HepG2 (cell line): ENCODE data around the gene RYR2. TPM values are rescaled to one million over a fixed set of nuclear protein-coding genes. Genes with fewer than 3 reads are reported as not detected.

ENCODE experiments used
- ATAC-seq: fragments of 200-7000 bp; cut with Tn5 transposase; 3 replicates; pipeline ENCODE4 v1.9.1; 2020; ENCODE audit warnings: mild to moderate bottlenecking, moderate library complexity
- BruUV-seq: library from RNA; stranded (reverse); fragments of 400-500 nt; replicated peaks from 2 replicates; lab custom pipeline; 2021; lab: Mats Ljungman, UMichigan
- CTCF ChIA-PET: fragments of 300-600 bp; formaldehyde crosslinking; extraction: SDS; loops from one replicate; lab custom pipeline; 2021; ENCODE audit warnings: low total read pairs, inconsistent platforms, low intra/inter-chr PET ratio; lab: Yijun Ruan, JAX
- POLR2A ChIA-PET: fragments of 350-600 bp; sonication (Branson Sonifier 250); formaldehyde crosslinking; loops from one replicate; lab custom pipeline; 2020; ENCODE audit warnings: antibody characterized with exemption, inconsistent platforms; lab: Yijun Ruan, JAX
- DNase-seq: peaks from one replicate; pipeline ENCODE4 v3.0.0-alpha.2; 2015; ENCODE audit warnings: low spot score
- FAIRE-seq: peaks from 3 replicates; lab custom pipeline; 2011; peaks lifted over from hg19 to GRCh38; lab: Jason Lieb, UNC
- H2AFZ ChIP-seq: one replicate; pipeline ENCODE4 v1.6.1; 2011; ENCODE audit warnings: low read length, inconsistent platforms
- H3K27ac ChIP-seq: fragments of 300-600 bp; 3 replicates; pipeline ENCODE4 v1.8.0; 2011; ENCODE audit warnings: mixed run types, mild to moderate bottlenecking, mixed read lengths, low read length, inconsistent platforms; ENCODE audit not compliant: insufficient read depth; ENCODE audit errors: extremely low read length
- H3K27me3 ChIP-seq, 2 experiments: fragments of 200-600 bp in 1 of 2; 2 replicates in 1 of 2; 3 replicates in 1 of 2; pipeline versions ENCODE4 v1.6.0 to v1.8.0; 2011; ENCODE audit warnings: low read length in 2 of 2, mild to moderate bottlenecking in 2 of 2, moderate library complexity in 2 of 2, inconsistent platforms in 1 of 2; ENCODE audit not compliant: insufficient read depth in 2 of 2, control insufficient read depth in 1 of 2
- H3K36me3 ChIP-seq, 2 experiments: fragments of 200-600 bp in 1 of 2; replicated peaks in 1 of 2; 2 replicates in 1 of 2; 3 replicates in 1 of 2; pipeline versions ENCODE4 v1.5.1 to v1.8.0; 2011; ENCODE audit warnings: low read length in 2 of 2, inconsistent platforms in 1 of 2; ENCODE audit not compliant: insufficient read depth in 2 of 2, control insufficient read depth in 1 of 2
- H3K4me1 ChIP-seq: 2 replicates; pipeline ENCODE4 v1.5.1; 2012; ENCODE audit warnings: low read length, inconsistent platforms; ENCODE audit not compliant: insufficient read depth
- H3K4me2 ChIP-seq: 2 replicates; pipeline ENCODE4 v1.6.0; 2011; ENCODE audit warnings: low read depth, low read length, inconsistent platforms
- H3K4me3 ChIP-seq, 3 experiments: fragments of 200-600 bp in 1 of 3; sonication (generic), shearing (Covaris generic) in 1 of 3; replicated peaks in 1 of 3; 2 replicates each; pipeline ENCODE4 v1.5.1; 2011 to 2016; ENCODE audit warnings: low read length in 3 of 3, inconsistent platforms in 2 of 3, low read depth in 2 of 3, mild to moderate bottlenecking in 2 of 3, control low read depth in 1 of 3, mixed read lengths in 1 of 3; ENCODE audit not compliant: insufficient read depth in 1 of 3
- H3K79me2 ChIP-seq: one replicate; pipeline ENCODE4 v1.6.1; 2011; ENCODE audit warnings: low read length, inconsistent platforms; ENCODE audit not compliant: insufficient read depth
- H3K9ac ChIP-seq: 2 replicates; pipeline ENCODE4 v1.6.0; 2011; ENCODE audit warnings: mild to moderate bottlenecking, low read depth, low read length, inconsistent platforms; ENCODE audit not compliant: insufficient read depth
- H3K9me3 ChIP-seq: 2 replicates; pipeline ENCODE4 v1.5.1; 2012; ENCODE audit warnings: mild to moderate bottlenecking, low read length
- H4K20me1 ChIP-seq: 2 replicates; pipeline ENCODE4 v1.6.0; 2011; ENCODE audit warnings: inconsistent platforms, mild to moderate bottlenecking, low read length, moderate library complexity; ENCODE audit not compliant: insufficient read depth
- DNMT1 ChIP-seq: sonication (generic); formaldehyde crosslinking; IDR thresholded peaks from 2 replicates; pipeline ENCODE4 v1.5.1; 2020; ENCODE audit warnings: mild to moderate bottlenecking, missing genetic modification reagents
- DR1 ChIP-seq: sonication (generic); formaldehyde crosslinking; IDR thresholded peaks from 2 replicates; pipeline ENCODE4 v1.8.0; 2021; ENCODE audit warnings: mild to moderate bottlenecking, missing genetic modification reagents, inconsistent platforms
- GABPA ChIP-seq, 2 experiments: IDR thresholded peaks; 2 replicates each; pipeline ENCODE4 v1.6.1; 2011 to 2016; ENCODE audit warnings: low read depth in 2 of 2, low read length in 1 of 2, missing biosample characterization in 1 of 2, missing genetic modification characterization in 1 of 2
- GZF1 ChIP-seq: sonication (generic); formaldehyde crosslinking; IDR thresholded peaks from 2 replicates; pipeline ENCODE4 v1.5.1; 2020; ENCODE audit warnings: mild to moderate bottlenecking, missing genetic modification reagents
- ISL2 ChIP-seq: sonication (generic); formaldehyde crosslinking; IDR thresholded peaks from 2 replicates; pipeline ENCODE4 v1.5.0; 2020; ENCODE audit warnings: missing genetic modification reagents
- RBFOX2 ChIP-seq: fragments of 200-400 bp; formaldehyde crosslinking; IDR thresholded peaks from 2 replicates; pipeline ENCODE4 v1.6.1; 2017; ENCODE audit warnings: low read depth, mild to moderate bottlenecking, low read length
- RBM22 ChIP-seq: fragments of 200-400 bp; formaldehyde crosslinking; optimal IDR thresholded peaks from 2 replicates; pipeline ENCODE3; 2017; ENCODE audit warnings: mild to moderate bottlenecking, low read length, moderate library complexity
- SAFB2 ChIP-seq: sonication (generic); formaldehyde crosslinking; IDR thresholded peaks from 2 replicates; pipeline ENCODE4 v1.5.1; 2020; ENCODE audit warnings: missing genetic modification reagents, low read depth, mild to moderate bottlenecking, borderline replicate concordance
- ZNF556 ChIP-seq: sonication (generic); formaldehyde crosslinking; IDR thresholded peaks from 2 replicates; pipeline ENCODE4 v1.4.0; 2020; ENCODE audit warnings: mild to moderate bottlenecking, missing genetic modification reagents, borderline replicate concordance
- ZNF83 ChIP-seq: sonication (generic); formaldehyde crosslinking; IDR thresholded peaks from 2 replicates; pipeline ENCODE4 v1.4.0; 2020; ENCODE audit warnings: missing genetic modification reagents, mild to moderate bottlenecking, borderline replicate concordance
- WGBS: methylation state at CpG from one replicate; pipeline ENCODE4 v1.1.6; 2017; ENCODE audit warnings: low lambda C conversion rate; 5-methylcytosine and 5-hydroxymethylcytosine counted together
- in situ Hi-C: cut with HindIII; loops from 2 replicates; pipeline ENCODE4 v1.10.0; 2017; ENCODE audit warnings: low pct_unique_long_range_greater_than_20kb; ENCODE audit not compliant: extremely low pct_ligation_motif_present
- intact Hi-C: fragments of 100-400 bp; cut with micrococcal nuclease; formaldehyde crosslinking; loops from one replicate; pipeline ENCODE4 v1.10.0; 2022; ENCODE audit not compliant: unreplicated experiment
- polyA plus RNA-seq, 8 experiments: library from polyadenylated mRNA; depleted of rRNA in 3 of 8; stranded (reverse) in 7 of 8; unstranded in 1 of 8; fragments of >200 nt; fragmentation: Illumina TruSeq in 4 of 8; extraction: Trizol in 4 of 8; gene quantifications; 2 replicates each; pipeline versions ENCODE4 v1.2.1 to v1.2.3, GENCODE V29; 2011 to 2016; ENCODE audit warnings: low read depth in 4 of 8, missing spikeins in 1 of 8, mixed read lengths in 1 of 8; ENCODE audit not compliant: insufficient read depth in 1 of 8
- total RNA-seq, 5 experiments: library from RNA; depleted of rRNA; stranded (reverse); fragments of >200 nt; fragmentation: Illumina TruSeq; extraction: Trizol; gene quantifications; 2 replicates each; pipeline ENCODE4 v1.2.3, GENCODE V29; 2016; ENCODE audit warnings: low read depth in 1 of 5
- TF ChIP-seq, protein P1 (sequence below): sonication (generic); formaldehyde crosslinking; IDR thresholded peaks from 2 replicates; pipeline ENCODE4 v1.8.0; 2022; ENCODE audit warnings: missing genetic modification reagents, mild to moderate bottlenecking, moderate library complexity, borderline replicate concordance
- TF ChIP-seq, protein P2 (sequence below), 2 experiments: fragments of 450-650 bp in 1 of 2; sonication (generic) in 1 of 2; formaldehyde crosslinking in 1 of 2; IDR thresholded peaks; 2 replicates each; pipeline versions ENCODE4 v1.6.1 to v1.8.0; 2016 to 2022; ENCODE audit warnings: antibody characterized with exemption in 1 of 2, mild to moderate bottlenecking in 1 of 2, missing genetic modification reagents in 1 of 2

Gene RYR2
- total and polyA plus RNA-seq, 2 of the 13 experiments (the other 11 are each of a cell fraction or from before 2014, with no cell fraction given), result not detected

DNA sequence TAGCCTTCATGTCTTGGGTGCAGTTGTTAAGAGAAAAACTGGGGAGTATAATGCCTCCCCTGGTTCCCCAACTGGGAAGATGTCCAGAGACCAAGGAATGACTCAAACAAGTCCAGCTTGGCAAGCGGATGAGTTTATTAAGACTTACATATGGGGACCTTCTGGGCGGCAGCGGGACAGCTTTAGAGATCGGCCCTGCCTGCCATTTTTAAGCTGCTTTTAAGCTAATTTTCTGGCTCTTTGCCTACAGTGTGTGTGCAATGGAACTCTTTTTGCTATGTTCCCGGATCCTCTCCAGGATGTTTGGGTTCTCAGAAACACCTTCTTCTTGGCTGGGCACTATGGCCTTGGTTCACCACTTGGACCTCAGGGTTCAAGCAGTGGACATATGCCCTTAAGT is 99.5 kb downstream of the RYR2 start:
- CTCF ChIA-PET, result no interaction called here

More for the DNA sequence above, 99.5 kb downstream of the RYR2 start:
- no peak for ATAC-seq
- no peak for TF ChIP-seq ZNF556 (CRISPR knock-in tag)
- no peak for TF ChIP-seq ZNF83 (CRISPR knock-in tag)
- TF ChIP-seq, protein P1, sequence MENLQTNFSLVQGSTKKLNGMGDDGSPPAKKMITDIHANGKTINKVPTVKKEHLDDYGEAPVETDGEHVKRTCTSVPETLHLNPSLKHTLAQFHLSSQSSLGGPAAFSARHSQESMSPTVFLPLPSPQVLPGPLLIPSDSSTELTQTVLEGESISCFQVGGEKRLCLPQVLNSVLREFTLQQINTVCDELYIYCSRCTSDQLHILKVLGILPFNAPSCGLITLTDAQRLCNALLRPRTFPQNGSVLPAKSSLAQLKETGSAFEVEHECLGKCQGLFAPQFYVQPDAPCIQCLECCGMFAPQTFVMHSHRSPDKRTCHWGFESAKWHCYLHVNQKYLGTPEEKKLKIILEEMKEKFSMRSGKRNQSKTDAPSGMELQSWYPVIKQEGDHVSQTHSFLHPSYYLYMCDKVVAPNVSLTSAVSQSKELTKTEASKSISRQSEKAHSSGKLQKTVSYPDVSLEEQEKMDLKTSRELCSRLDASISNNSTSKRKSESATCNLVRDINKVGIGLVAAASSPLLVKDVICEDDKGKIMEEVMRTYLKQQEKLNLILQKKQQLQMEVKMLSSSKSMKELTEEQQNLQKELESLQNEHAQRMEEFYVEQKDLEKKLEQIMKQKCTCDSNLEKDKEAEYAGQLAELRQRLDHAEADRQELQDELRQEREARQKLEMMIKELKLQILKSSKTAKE (CRISPR knock-in tag), result no peak
- no peak for TF ChIP-seq ISL2 (CRISPR knock-in tag)
- TF ChIP-seq, protein P2, sequence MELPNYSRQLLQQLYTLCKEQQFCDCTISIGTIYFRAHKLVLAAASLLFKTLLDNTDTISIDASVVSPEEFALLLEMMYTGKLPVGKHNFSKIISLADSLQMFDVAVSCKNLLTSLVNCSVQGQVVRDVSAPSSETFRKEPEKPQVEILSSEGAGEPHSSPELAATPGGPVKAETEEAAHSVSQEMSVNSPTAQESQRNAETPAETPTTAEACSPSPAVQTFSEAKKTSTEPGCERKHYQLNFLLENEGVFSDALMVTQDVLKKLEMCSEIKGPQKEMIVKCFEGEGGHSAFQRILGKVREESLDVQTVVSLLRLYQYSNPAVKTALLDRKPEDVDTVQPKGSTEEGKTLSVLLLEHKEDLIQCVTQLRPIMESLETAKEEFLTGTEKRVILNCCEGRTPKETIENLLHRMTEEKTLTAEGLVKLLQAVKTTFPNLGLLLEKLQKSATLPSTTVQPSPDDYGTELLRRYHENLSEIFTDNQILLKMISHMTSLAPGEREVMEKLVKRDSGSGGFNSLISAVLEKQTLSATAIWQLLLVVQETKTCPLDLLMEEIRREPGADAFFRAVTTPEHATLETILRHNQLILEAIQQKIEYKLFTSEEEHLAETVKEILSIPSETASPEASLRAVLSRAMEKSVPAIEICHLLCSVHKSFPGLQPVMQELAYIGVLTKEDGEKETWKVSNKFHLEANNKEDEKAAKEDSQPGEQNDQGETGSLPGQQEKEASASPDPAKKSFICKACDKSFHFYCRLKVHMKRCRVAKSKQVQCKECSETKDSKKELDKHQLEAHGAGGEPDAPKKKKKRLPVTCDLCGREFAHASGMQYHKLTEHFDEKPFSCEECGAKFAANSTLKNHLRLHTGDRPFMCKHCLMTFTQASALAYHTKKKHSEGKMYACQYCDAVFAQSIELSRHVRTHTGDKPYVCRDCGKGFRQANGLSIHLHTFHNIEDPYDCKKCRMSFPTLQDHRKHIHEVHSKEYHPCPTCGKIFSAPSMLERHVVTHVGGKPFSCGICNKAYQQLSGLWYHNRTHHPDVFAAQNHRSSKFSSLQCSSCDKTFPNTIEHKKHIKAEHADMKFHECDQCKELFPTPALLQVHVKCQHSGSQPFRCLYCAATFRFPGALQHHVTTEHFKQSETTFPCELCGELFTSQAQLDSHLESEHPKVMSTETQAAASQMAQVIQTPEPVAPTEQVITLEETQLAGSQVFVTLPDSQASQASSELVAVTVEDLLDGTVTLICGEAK (IDR thresholded peaks at IDR 0.05), result no peak
- TF ChIP-seq, protein P2 (CRISPR knock-in tag; IDR thresholded peaks at IDR 0.05), result no peak
- TF ChIP-seq GZF1 (CRISPR knock-in tag), result no peak
- TF ChIP-seq GABPA (IDR thresholded peaks at IDR 0.05; ENCODE audit: low read depth, low read length), result no peak
- TF ChIP-seq GABPA (CRISPR knock-in tag; IDR thresholded peaks at IDR 0.05; ENCODE audit: low read depth), result no peak
- no peak for TF ChIP-seq RBM22
- no peak for TF ChIP-seq SAFB2 (CRISPR knock-in tag)
- TF ChIP-seq DNMT1 (CRISPR knock-in tag), result no peak
- TF ChIP-seq DR1 (CRISPR knock-in tag), result no peak
- no peak for TF ChIP-seq RBFOX2
- H3K79me2 ChIP-seq, result no peaks in the 10 kb centered on the region
- H3K36me3 ChIP-seq, result no peaks in the 10 kb centered on the region
- POLR2A ChIA-PET, result no interaction called here
- no peak overlapping the region for H2AFZ ChIP-seq
- no peaks in the 10 kb centered on the region for H3K4me1 ChIP-seq
- no peak for DNase-seq
- no peak overlapping the region for H3K27ac ChIP-seq
- H3K27me3 ChIP-seq, result peaks cover 0 to 3% of the 10 kb centered on the region in 2 experiments; a peak in 1 of 5 replicates
- H4K20me1 ChIP-seq, result no peaks in the 10 kb centered on the region
- BruUV-seq, result no TSS peak
- intact Hi-C loops, result no loop called here
- H3K4me3 ChIP-seq, result no peak overlapping the region
- no peaks in the 10 kb centered on the region for H3K9me3 ChIP-seq
- FAIRE-seq, result no peak
- H3K9ac ChIP-seq, result no peak overlapping the region
- 24% methylated on average over 5 of the region's 5 CpGs for WGBS
- in situ Hi-C loops, result loop anchor here (25.0 kb wide), 1 partner anchor 379 kb away; no protein-coding TSS in a partner anchor
- H3K4me2 ChIP-seq, result no peak overlapping the region
